ENCODE data around the gene CNTN6. TPM values are rescaled to one million over a fixed set of nuclear protein-coding genes. Genes with fewer than 3 reads are reported as not detected.

CNTN6 gene
- polyA plus RNA-seq, 1 of the 3 experiments (the other 2 are of a cell fraction), result 0.02 TPM

DNA sequence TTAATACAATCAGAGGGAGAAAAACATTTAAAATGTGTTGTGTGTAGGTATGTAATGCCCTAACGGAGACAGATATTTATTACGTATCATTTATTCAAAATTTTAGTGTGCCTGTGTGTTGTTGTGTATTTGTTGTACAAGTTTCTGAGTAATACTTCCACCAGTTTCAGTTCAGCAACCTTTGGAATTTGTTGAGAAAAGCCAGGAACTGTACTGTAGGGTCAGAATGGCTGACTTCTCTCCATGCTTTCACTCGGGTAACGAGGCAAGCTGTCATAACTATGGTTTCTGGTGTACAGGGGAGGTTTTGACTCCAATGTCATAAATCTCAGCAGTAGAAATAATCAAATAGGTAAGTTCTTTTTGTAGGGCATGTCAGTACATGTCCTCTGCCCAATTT, 23.8 kb upstream of the CNTN6 start:
- ChIA-PET CTCF (no interaction called here), POLR2A (interaction anchor here (0.7 kb wide), 1 partner anchor 1834 kb away, joined by 3 read pairs; no protein-coding TSS in a partner anchor)
- no peaks in the 10 kb centered on the region for H3K79me2 ChIP-seq (ENCODE audit: insufficient read depth)
- no peaks in the 10 kb centered on the region for H3K9me3 ChIP-seq
- no peak overlapping the region for H3K4me3 ChIP-seq (ENCODE audit: low read depth in 2 of 2, low read length in 1 of 2)
- DNase-seq, result no peak
- WGBS (ENCODE audit: low lambda C conversion rate), result 53% methylated on average over 4 of the region's 4 CpGs
- no peak overlapping the region for H3K27ac ChIP-seq (ENCODE audit: low read depth in 2 of 2, low read length in 1 of 2)
- no peaks in the 10 kb centered on the region for H4K20me1 ChIP-seq (ENCODE audit: insufficient read depth)
- H3K4me2 ChIP-seq, result no peak overlapping the region
- no peaks in the 10 kb centered on the region for H3K27me3 ChIP-seq (ENCODE audit: insufficient read depth)
- TF ChIP-seq TEAD4 (IDR thresholded peaks at IDR 0.05; ENCODE audit: borderline replicate concordance, insufficient read depth) (no peak), SIN3A (IDR thresholded peaks at IDR 0.05; ENCODE audit: borderline replicate concordance, low read depth, low read length) (no peak), TAF1 (IDR thresholded peaks at IDR 0.05; ENCODE audit: borderline replicate concordance, low read depth, low read length) (no peak), NFIC (IDR thresholded peaks at IDR 0.05; ENCODE audit: borderline replicate concordance) (no peak), POLR2AphosphoS5 (IDR thresholded peaks at IDR 0.05; ENCODE audit: low read depth, low read length) (no peak), SMC3 (IDR thresholded peaks at IDR 0.05; ENCODE audit: low read depth, low read length) (no peak), MXI1 (IDR thresholded peaks at IDR 0.05; ENCODE audit: low read depth, low read length) (no peak), GABPA (IDR thresholded peaks at IDR 0.05; ENCODE audit: low read depth) (no peak), EP300 (IDR thresholded peaks at IDR 0.05; ENCODE audit: borderline replicate concordance in 1 of 2, low read depth in 1 of 2, low read length in 1 of 2) (no peak), NRF1 (IDR thresholded peaks at IDR 0.05; ENCODE audit: low read depth, low read length) (no peak), ELF1 (IDR thresholded peaks at IDR 0.05) (no peak), TCF12 (IDR thresholded peaks at IDR 0.05) (no peak), RCOR1 (IDR thresholded peaks at IDR 0.05; ENCODE audit: low read length) (no peak), EZH2phosphoT487 (IDR thresholded peaks at IDR 0.05; ENCODE audit: borderline replicate concordance, low read depth) (no peak), GATA2 (CRISPR knock-in tag; IDR thresholded peaks at IDR 0.05) (no peak)
- TF ChIP-seq, protein P1, sequence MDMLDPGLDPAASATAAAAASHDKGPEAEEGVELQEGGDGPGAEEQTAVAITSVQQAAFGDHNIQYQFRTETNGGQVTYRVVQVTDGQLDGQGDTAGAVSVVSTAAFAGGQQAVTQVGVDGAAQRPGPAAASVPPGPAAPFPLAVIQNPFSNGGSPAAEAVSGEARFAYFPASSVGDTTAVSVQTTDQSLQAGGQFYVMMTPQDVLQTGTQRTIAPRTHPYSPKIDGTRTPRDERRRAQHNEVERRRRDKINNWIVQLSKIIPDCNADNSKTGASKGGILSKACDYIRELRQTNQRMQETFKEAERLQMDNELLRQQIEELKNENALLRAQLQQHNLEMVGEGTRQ (IDR thresholded peaks at IDR 0.05; ENCODE audit: borderline replicate concordance, low read depth, low read length), result no peak
- TF ChIP-seq, protein P2, sequence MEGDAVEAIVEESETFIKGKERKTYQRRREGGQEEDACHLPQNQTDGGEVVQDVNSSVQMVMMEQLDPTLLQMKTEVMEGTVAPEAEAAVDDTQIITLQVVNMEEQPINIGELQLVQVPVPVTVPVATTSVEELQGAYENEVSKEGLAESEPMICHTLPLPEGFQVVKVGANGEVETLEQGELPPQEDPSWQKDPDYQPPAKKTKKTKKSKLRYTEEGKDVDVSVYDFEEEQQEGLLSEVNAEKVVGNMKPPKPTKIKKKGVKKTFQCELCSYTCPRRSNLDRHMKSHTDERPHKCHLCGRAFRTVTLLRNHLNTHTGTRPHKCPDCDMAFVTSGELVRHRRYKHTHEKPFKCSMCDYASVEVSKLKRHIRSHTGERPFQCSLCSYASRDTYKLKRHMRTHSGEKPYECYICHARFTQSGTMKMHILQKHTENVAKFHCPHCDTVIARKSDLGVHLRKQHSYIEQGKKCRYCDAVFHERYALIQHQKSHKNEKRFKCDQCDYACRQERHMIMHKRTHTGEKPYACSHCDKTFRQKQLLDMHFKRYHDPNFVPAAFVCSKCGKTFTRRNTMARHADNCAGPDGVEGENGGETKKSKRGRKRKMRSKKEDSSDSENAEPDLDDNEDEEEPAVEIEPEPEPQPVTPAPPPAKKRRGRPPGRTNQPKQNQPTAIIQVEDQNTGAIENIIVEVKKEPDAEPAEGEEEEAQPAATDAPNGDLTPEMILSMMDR (IDR thresholded peaks at IDR 0.05), result no peak
- TF ChIP-seq, protein P3, sequence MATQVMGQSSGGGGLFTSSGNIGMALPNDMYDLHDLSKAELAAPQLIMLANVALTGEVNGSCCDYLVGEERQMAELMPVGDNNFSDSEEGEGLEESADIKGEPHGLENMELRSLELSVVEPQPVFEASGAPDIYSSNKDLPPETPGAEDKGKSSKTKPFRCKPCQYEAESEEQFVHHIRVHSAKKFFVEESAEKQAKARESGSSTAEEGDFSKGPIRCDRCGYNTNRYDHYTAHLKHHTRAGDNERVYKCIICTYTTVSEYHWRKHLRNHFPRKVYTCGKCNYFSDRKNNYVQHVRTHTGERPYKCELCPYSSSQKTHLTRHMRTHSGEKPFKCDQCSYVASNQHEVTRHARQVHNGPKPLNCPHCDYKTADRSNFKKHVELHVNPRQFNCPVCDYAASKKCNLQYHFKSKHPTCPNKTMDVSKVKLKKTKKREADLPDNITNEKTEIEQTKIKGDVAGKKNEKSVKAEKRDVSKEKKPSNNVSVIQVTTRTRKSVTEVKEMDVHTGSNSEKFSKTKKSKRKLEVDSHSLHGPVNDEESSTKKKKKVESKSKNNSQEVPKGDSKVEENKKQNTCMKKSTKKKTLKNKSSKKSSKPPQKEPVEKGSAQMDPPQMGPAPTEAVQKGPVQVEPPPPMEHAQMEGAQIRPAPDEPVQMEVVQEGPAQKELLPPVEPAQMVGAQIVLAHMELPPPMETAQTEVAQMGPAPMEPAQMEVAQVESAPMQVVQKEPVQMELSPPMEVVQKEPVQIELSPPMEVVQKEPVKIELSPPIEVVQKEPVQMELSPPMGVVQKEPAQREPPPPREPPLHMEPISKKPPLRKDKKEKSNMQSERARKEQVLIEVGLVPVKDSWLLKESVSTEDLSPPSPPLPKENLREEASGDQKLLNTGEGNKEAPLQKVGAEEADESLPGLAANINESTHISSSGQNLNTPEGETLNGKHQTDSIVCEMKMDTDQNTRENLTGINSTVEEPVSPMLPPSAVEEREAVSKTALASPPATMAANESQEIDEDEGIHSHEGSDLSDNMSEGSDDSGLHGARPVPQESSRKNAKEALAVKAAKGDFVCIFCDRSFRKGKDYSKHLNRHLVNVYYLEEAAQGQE (IDR thresholded peaks at IDR 0.05; ENCODE audit: low read depth, low read length), result no peak
- TF ChIP-seq, protein P4, sequence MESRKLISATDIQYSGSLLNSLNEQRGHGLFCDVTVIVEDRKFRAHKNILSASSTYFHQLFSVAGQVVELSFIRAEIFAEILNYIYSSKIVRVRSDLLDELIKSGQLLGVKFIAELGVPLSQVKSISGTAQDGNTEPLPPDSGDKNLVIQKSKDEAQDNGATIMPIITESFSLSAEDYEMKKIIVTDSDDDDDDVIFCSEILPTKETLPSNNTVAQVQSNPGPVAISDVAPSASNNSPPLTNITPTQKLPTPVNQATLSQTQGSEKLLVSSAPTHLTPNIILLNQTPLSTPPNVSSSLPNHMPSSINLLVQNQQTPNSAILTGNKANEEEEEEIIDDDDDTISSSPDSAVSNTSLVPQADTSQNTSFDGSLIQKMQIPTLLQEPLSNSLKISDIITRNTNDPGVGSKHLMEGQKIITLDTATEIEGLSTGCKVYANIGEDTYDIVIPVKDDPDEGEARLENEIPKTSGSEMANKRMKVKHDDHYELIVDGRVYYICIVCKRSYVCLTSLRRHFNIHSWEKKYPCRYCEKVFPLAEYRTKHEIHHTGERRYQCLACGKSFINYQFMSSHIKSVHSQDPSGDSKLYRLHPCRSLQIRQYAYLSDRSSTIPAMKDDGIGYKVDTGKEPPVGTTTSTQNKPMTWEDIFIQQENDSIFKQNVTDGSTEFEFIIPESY (IDR thresholded peaks at IDR 0.05; ENCODE audit: borderline replicate concordance, low read depth), result no peak
- TF ChIP-seq, protein P5, sequence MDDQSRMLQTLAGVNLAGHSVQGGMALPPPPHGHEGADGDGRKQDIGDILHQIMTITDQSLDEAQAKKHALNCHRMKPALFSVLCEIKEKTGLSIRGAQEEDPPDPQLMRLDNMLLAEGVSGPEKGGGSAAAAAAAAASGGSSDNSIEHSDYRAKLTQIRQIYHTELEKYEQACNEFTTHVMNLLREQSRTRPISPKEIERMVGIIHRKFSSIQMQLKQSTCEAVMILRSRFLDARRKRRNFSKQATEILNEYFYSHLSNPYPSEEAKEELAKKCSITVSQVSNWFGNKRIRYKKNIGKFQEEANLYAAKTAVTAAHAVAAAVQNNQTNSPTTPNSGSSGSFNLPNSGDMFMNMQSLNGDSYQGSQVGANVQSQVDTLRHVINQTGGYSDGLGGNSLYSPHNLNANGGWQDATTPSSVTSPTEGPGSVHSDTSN (IDR thresholded peaks at IDR 0.05), result no peak
- H3K9ac ChIP-seq, result no peak overlapping the region
- no peaks in the 10 kb centered on the region for H3K9me2 ChIP-seq
- no peaks in the 10 kb centered on the region for H3K4me1 ChIP-seq (ENCODE audit: control insufficient read depth in 1 of 2, insufficient read depth in 2 of 2, low read depth in 1 of 2, low read length in 1 of 2)
- H2AFZ ChIP-seq (ENCODE audit: low read depth), result peak overlapping the region; percentile 20; the same call in 1 of the 2 replicates
- H3K36me3 ChIP-seq (replicated peaks in 1 of 2; ENCODE audit: control insufficient read depth in 1 of 2, insufficient read depth in 2 of 2, low read length in 1 of 2), result no peaks in the 10 kb centered on the region
- H3F3A ChIP-seq (replicated peaks; ENCODE audit: insufficient read depth), result no peaks in the 10 kb centered on the region
